Mucosa of rectum (tissue), 2 donors: ENCODE data around the gene EMC9.

Experiments used
- H3K27ac ChIP-seq, 2 donors: one replicate each; pipeline ENCODE4 v1.7.0; 2013; ENCODE audit warnings: inconsistent platforms in 2 of 2, low read depth in 2 of 2, low read length in 2 of 2
- H3K27me3 ChIP-seq, 2 donors: one replicate each; pipeline ENCODE4 v1.7.0; 2013; ENCODE audit warnings: low read length in 2 of 2; ENCODE audit not compliant: control insufficient read depth in 2 of 2, insufficient read depth in 2 of 2
- H3K36me3 ChIP-seq, 2 donors: one replicate each; pipeline ENCODE4 v1.7.0; 2013; ENCODE audit warnings: low read length in 2 of 2; ENCODE audit not compliant: control insufficient read depth in 2 of 2, insufficient read depth in 2 of 2
- H3K4me1 ChIP-seq, 2 donors: one replicate each; pipeline ENCODE4 v1.7.0; 2013; ENCODE audit warnings: low read length in 2 of 2, mild to moderate bottlenecking in 1 of 2; ENCODE audit not compliant: control insufficient read depth in 2 of 2, insufficient read depth in 2 of 2
- H3K4me3 ChIP-seq, 2 donors: one replicate each; pipeline ENCODE4 v1.7.0; 2013; ENCODE audit warnings: low read length in 2 of 2
- H3K9ac ChIP-seq, 2 donors: one replicate each; pipeline ENCODE4 v1.7.0; 2013; ENCODE audit warnings: low read length in 2 of 2, low read depth in 1 of 2, mild to moderate bottlenecking in 1 of 2
- H3K9me3 ChIP-seq, 2 donors: one replicate each; pipeline ENCODE4 v1.7.0; 2013; ENCODE audit warnings: low read length in 2 of 2; ENCODE audit not compliant: control insufficient read depth in 2 of 2
- donor health status: healthy.
- donor health status: Normal muscosa, but diverticular disease.

The EMC9 gene

DNA sequence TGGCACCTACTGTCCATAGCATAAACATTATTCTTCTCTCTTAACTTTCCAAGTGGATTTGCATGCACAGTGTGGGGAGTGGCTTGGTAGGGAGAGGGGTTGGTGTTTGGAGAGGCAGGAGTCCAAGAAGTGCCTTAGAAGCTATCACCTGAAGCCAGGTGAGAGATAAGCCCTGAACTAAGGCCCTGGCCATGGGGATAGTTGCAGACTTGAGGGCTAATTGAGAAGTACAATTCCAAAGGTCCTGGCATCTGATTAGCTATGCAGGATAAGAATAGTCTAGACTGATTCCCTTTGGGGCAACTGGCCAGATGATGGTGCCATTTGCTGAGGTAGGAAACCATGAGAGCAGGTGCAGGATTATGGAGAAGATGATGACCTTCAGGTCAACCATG, 49.3 kb downstream of the EMC9 start:
- Histone ChIP-seq H3K4me3 (no peak overlapping the region), H3K36me3 (peaks cover 0 to 4% of the 10 kb centered on the region in 2 donors), H3K9ac (no peak overlapping the region), H3K27ac (peak overlapping the region; percentile 99), H3K27me3 (no peaks in the 10 kb centered on the region), H3K4me1 (peaks cover 13 to 29% of the 10 kb centered on the region in 2 donors), H3K9me3 (no peaks in the 10 kb centered on the region)

- Histone ChIP-seq H3K27me3 (no peaks in the 10 kb centered on the region), H3K9me3 (no peaks in the 10 kb centered on the region), H3K4me3 (no peak overlapping the region), H3K27ac (no peak overlapping the region), H3K9ac (peak overlapping the region in 1 of 2 donors; percentile 5), H3K4me1 (peaks cover 4 to 19% of the 10 kb centered on the region in 2 donors), H3K36me3 (no peaks in the 10 kb centered on the region)
These were observed 51.5 kb downstream of the EMC9 start for GRCh38 chr14:24089890-24090289.
